Kidney epithelial cell (primary cell): ENCODE measurements around the gene LILRB5. TPM values are rescaled to one million over a fixed set of nuclear protein-coding genes. Genes with fewer than 3 reads are reported as not detected.
"Not testable (repeated sequence)": the region's sequence is repeated elsewhere in the genome, so short reads cannot be mapped to it uniquely, and the experiment has no call there.

ENCODE experiments used
- DNase-seq: peaks from one replicate; pipeline ENCODE4 v3.0.0-alpha.2; 2010; ENCODE audit warnings: low read depth
- H3K27me3 ChIP-seq: 2 replicates; pipeline ENCODE4 v1.6.0; 2011; ENCODE audit warnings: low read length; ENCODE audit not compliant: control insufficient read depth, insufficient read depth
- H3K36me3 ChIP-seq: 2 replicates; pipeline ENCODE4 v1.5.1; 2011; ENCODE audit warnings: low read length; ENCODE audit not compliant: control insufficient read depth, insufficient read depth
- H3K4me3 ChIP-seq: 2 replicates; pipeline ENCODE4 v1.5.1; 2011; ENCODE audit warnings: low read depth, mild to moderate bottlenecking, control low read depth, low read length
- total RNA-seq: library from RNA; depleted of rRNA; stranded (reverse); fragments of >200 nt; gene quantifications from 2 replicates; pipeline ENCODE4 v1.2.3, GENCODE V29; 2015
- TF ChIP-seq, protein P1 (sequence below): IDR thresholded peaks from 2 replicates; pipeline ENCODE4 v1.5.1; 2011; ENCODE audit warnings: mild to moderate bottlenecking, moderate library complexity, low read length, control low read depth, inconsistent platforms; ENCODE audit not compliant: insufficient read depth, poor library complexity, severe bottlenecking

Gene LILRB5
- total RNA-seq, 1 donor from 2014 or later, result 0.04 TPM

DNA sequence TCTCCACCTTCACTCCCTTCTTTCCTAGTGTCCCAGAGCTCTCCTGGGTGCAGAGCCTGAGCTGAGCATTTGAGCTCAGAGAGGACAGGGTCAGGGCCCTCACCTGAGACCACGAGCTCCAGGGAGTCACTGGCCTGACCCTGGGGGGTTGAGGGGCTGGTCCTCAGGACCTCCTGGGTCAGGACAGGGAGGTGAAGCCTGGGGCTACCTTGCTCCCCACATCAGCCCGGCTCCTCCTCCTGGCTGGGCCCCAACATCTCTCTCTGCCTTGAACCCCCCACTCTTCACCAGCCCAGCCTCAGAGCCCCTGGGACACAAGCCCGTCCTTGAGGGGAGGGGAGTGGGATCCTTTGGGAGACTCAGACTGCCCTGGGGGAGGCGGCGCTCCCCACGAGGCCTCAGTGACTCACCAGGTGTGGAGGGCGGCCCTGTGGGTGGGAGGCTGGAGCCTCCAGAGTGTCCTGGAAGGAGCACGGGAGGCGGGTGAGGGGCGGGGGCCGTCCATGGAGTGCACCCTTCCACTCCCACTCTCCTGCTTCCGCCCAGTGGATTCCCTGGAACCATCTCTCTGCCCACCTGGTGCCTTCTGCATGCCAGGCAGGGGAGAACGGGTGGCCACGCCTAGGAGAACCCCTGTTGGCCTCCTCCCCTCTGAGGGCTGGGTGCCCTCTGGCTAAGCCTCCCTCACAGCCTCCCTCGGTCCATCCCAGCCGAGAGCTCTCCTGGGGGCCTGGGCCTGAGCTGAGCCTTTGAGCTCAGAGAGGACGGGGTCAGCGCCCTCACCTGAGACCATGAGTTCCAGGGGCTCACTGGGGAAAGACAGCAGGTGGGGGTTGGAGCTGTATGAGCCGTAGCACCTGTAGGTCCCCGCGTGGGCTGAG lies 17.3 kb downstream of the LILRB5 start:
- H3K27me3 ChIP-seq, H3K4me3 ChIP-seq, DNase-seq, H3K36me3 ChIP-seq: not testable (repeated sequence)

DNA sequence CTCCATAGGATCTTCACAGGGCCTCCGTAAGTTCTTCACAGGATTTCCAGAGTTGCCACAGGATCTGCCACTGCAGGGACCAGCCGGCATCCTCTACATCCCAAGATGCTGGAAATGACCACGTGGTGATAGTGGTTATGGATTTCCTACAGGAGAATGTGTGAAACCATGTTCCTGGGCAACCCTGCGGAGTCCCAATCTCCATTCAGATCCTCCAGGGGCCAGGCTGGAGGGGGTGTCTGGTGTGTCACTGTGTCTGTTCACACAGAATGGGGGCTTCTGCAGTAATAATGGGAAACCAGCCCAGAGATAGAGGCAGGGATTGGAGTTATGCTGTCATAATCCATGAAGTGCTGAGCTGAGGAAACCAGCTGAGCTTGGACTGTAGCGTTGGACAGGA lies 23.1 kb downstream of the LILRB5 start:
- no peaks in the 10 kb centered on the region for H3K27me3 ChIP-seq

DNA sequence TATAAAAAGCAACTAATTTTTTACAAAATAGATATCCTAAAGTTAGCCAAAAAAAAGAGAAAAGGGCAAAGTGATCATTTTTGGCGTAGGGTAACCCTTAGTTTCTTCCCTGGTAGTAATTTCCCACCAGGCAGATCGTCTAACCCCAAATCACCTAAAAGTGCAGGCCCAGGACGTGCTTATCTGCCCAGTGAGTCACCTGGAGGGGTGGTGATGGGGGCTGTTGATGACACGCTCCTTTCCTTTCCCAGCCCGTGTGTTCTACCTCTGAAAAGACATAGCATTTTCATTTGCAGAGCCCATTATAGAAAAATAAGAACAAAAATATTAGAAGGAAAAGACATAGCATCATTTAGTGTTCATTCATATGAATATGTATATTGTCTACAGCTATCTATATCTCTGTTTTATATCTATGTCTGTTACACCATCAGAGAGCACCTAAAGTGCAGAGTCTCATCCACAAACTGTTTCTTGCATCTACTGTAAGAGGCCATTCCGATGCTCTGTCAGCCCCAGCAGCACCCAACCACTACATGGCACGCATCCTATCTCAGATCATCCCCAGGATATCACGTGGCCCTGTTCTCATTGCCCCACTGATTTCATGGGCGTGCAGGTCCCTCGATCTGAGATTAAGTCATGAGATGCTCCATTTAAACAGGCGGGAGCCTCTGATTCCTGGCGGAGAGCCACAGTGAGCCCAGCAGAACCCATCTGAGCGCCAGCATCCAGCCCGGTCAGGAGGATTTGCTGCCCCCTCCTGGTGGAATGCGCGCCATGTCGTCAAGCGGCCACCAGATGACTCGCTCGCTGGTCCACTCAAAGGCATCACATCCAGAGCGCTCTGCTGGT lies 25.8 kb downstream of the LILRB5 start:
- Histone ChIP-seq H3K4me3 (no peak overlapping the region), H3K36me3 (no peaks in the 10 kb centered on the region), H3K27me3 (no peaks in the 10 kb centered on the region)
- TF ChIP-seq, protein P1, sequence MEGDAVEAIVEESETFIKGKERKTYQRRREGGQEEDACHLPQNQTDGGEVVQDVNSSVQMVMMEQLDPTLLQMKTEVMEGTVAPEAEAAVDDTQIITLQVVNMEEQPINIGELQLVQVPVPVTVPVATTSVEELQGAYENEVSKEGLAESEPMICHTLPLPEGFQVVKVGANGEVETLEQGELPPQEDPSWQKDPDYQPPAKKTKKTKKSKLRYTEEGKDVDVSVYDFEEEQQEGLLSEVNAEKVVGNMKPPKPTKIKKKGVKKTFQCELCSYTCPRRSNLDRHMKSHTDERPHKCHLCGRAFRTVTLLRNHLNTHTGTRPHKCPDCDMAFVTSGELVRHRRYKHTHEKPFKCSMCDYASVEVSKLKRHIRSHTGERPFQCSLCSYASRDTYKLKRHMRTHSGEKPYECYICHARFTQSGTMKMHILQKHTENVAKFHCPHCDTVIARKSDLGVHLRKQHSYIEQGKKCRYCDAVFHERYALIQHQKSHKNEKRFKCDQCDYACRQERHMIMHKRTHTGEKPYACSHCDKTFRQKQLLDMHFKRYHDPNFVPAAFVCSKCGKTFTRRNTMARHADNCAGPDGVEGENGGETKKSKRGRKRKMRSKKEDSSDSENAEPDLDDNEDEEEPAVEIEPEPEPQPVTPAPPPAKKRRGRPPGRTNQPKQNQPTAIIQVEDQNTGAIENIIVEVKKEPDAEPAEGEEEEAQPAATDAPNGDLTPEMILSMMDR, result peak; percentile 96
- DNase-seq, result no peak

More for the DNA sequence above, 23.1 kb downstream of the LILRB5 start:
- TF ChIP-seq, protein P1, result no peak
- H3K4me3 ChIP-seq, result no peak overlapping the region
- DNase-seq, result no peak
- H3K36me3 ChIP-seq, result no peaks in the 10 kb centered on the region

DNA sequence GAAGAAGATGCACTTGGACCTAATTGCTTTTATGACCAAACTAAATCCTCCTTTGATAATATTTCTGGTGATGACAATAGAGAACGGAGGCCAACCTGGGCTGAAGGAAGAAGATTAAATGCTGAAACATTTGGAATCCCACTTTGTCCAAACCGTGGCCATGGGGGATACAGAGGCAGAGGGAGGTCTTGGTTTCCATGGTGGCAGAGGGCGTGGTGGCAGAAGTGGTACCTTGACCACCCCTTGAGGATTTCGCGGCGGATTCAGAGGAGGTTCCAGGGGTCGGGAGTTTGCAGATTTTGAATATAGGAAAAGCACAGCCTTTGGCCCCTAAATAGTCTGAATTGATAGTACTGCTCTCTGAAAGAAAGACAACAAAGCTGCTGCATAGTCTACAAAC lies 27.0 kb downstream of the LILRB5 start:
- TF ChIP-seq, protein P1, result no peak
- Histone ChIP-seq H3K27me3 (no peaks in the 10 kb centered on the region), H3K4me3 (no peak overlapping the region), H3K36me3 (no peaks in the 10 kb centered on the region)
- no peak for DNase-seq

DNA sequence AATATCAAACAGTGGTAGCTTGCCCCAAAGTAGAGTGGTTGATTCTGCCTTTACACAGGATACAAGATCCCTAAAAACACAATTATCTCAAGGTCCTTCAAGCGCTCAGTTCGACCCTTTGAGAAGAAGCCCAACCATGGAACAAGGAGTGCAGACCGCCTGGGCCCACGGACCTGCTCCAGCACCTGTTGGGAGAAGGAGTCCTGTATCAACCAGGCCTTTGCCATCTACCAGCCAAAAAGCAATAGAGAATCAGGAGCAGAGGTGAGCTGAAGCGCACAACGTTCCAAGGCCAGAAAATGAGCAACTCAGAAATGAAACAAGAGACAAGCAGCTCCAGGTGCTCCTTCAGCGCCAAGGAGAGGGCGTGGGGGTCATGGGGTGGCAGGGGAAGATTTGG lies 27.9 kb downstream of the LILRB5 start:
- TF ChIP-seq, protein P1, result no peak
- H3K27me3 ChIP-seq, result peaks cover under 1% of the 10 kb centered on the region
- H3K4me3 ChIP-seq, result no peak overlapping the region
- DNase-seq, result no peak
- H3K36me3 ChIP-seq, result no peaks in the 10 kb centered on the region

DNA sequence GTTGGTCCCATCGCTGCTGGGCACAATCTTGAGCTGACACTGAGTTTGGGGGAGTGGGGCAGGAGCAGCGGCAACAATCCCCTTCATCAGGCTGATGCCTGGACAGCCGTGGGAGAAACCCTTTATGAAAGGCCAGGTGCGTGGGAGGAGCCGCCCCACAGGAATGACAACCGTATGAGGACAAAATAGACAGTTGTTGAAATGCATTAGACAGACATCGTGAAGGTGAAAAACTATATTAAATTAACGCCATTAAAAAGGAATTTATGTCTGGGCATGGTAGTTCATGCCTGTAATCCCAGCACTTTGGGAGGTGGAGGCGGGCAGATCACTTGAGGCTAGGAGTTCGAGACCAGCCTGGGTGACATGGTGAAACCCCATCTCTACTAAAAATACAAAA lies 32.5 kb downstream of the LILRB5 start:
- not testable (repeated sequence) for DNase-seq, H3K4me3 ChIP-seq, H3K36me3 ChIP-seq
- peaks cover 13% of the 10 kb centered on the region for H3K27me3 ChIP-seq

DNA sequence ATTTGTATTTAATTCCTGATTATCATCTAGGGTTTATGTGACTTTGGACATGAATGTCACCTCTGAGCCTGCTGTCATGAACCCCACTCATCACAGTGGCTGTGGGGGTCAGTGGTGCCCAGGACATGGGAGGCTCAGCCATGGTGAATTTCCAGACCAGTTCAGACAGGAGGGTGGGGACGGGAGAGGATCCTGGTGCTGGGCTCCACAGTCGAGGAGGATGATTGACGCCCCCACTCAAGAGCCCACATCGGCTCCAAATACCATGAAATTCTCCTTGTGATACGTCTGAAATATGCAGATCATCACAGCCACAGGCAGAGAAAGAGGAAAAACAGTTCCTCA lies 33.2 kb downstream of the LILRB5 start:
- not testable (repeated sequence) for DNase-seq, H3K4me3 ChIP-seq, H3K36me3 ChIP-seq
- H3K27me3 ChIP-seq, result peaks cover 13% of the 10 kb centered on the region

DNA sequence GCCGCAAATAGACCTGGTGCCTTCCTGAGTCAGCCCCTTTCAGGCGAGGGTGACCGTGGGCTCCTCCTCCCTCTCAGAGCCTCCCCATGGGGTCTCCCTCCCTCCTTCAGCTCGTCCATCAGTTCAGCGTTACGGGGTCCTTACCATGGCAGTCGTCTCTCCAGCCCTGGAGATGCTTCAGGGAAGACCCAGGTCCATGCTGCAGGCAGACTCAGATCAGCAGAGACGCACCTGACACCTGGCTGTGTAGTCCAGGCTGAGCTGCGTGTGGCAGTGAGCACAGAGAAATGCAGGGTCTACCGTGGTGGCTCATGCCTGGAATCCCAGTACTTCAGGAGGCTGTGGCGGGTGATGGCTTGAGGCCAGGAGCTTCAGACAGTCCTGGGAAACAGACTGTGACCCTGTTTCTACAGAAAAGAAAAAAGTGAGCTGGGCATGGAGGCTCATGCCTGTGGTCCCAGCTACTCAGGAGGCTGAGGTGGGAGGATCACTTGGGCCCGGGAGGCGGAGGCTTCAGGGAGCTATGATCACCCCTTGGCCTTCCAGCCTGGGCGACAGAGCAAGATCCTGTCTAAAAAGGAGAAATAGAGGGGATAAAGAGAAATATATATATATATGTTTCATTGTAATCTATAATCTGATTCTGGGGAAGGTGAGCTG lies 33.7 kb downstream of the LILRB5 start:
- H3K27me3 ChIP-seq, result peaks cover 13% of the 10 kb centered on the region
- not testable (repeated sequence) for H3K4me3 ChIP-seq, H3K36me3 ChIP-seq, DNase-seq

DNA sequence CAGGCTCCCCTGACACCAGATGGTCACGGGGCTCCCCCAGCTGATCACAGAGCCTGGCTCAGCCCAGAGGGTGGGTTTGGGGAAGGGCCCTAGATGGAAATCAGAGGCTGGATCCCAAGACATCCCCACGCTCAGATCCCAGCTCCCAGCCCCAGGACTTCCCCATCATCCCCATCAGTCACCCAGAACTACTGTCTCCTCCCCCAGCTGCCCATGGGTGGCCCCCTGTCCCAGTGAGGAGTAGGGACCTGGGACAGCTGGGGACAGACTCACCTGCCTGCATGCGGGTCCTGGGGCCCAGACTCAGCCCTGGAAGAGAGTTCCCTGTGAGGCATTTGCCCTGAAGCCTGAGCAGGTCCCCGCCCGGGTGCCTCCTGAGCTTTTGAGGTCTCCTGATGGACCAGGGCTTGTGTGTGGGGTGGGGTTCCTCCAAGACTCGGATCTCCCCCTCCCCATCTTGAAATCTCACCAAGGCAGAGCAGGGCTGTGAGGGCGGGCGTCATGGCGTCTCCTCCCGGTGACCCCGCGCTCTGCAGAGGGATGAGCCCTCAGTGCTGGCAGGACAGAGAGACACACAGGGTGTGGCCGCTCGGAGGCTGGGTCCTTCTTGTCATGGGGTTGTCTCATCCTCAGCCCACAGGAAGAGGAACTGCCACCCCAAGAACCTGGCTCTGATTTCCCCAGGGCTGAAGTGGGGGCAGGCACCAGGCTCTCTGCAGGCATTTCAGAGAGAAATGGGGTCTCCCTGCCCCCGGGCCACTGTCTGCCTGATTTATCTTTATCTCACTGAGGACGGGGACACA lies 34.4 kb downstream of the LILRB5 start, which contains the start of gene LILRB3:
TSS of gene LILRB3 (minus strand) at position 534 of the 803 bp plus-strand sequence. CDS start at position 503, 31 bp downstream.
- peaks cover 15% of the 10 kb centered on the region for H3K27me3 ChIP-seq
- not testable (repeated sequence) for DNase-seq, H3K36me3 ChIP-seq, H3K4me3 ChIP-seq
